DMS79 (cell line): ENCODE results near the gene ZFP90.

Experiments used
- DNase-seq: peaks from one replicate; lab custom pipeline; 2025; lab: John Stamatoyannopoulos, UW

ZFP90 gene

GRCh38 chr16:68590201-68590994, 51.3 kb downstream of the ZFP90 start:
- no peak for DNase-seq

DNA sequence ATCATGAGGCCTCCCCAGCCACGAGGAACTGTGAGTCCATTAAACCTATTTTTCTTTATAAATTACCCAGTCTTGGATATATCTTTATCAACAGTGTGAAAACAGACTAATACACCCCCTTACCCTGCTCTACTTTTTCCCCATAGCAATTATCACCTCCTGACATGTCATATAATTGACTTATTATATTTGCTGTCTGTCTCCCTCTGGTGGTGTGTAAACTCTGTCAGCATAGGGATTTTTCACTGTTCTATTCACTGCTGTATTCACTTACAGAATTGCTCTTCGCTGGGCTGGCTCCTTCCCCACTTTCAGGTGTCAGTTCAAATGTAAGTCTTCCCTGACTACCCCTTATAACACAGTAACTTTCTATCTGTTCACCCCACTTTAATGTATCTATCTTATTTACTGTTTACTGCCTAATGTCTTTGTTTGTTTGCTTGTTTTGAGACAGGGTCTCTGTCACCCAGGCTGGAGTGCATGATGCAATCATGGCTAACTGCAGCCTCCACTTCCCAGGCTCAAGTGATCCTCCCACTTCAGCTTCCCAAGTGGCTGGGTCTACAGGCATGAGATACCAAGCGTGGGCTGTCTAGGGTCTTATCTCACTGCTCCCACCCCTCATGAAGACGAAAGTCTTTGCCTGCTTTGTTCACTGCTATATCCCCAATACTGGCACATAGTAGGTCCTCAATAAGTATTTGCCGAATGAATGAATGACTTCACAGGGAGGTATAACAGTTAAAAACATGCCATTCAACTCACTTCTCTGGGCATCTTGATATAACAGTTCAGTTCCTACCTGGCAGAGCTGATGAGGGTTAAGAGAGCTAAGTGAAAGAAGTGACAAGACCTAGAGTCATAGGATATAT, 53.6 kb downstream of the ZFP90 start:
- no peak for DNase-seq

DNA sequence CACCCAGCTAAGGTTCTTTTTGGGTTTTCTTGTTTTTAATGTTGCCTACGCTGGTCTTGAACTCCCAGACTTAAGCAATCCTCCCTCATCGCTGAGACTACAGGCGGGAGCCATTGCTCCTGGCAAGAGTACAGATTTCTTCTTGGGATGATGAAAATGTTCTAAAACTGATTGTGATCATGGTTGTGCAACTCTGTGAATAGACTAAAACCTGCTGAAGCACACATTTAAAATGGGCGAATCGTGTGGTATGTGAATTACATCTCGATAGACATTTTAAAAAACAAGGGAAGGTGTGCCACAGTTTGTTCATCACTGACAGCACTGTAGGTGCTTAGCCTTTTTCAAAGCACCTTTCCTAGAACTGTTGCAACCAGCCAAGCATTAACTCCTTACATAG, 57.2 kb downstream of the ZFP90 start:
- no peak for DNase-seq

DNA sequence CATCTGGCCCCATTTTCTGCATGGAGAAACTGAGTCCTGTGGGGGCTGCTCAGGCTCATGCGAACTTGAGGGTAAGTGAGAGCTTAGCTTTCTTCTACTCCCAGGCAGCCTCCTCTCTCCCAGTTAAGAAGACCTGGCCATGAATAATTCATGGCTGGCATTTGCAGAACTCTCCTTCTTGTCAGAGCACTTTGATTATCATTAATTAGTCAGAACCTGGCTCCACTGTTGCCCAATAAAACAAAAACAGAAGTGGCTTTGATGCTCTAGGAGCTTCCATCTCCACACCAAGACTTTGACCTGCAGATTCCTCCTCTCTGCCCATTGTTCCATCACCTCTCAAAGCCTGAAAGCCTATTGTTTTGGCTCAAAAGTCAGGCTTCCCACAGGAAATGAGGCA, 60.5 kb downstream of the ZFP90 start:
- DNase-seq, result no peak

- no peak for DNase-seq
Measured at GRCh38 chr16:68605746-68606145, 66.7 kb downstream of the ZFP90 start.

DNA sequence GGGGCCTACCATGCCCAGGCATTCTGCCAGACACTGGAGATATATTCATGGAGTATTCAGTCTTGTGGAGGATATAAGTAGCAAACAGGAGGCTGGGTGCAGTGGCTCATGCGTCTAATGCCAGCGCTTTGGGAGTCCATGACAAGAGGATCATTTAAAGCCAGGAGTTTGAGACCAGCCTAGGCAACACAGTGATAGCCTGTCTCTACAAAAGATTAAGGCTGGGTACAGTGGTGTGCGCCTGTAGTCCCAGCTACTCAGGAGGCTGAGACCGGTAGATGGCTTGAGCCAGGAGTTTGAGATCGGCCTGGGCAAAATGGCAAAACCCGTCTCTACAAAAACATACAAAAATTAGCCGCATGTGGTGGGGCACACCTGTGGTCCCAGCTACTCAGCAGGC, 68.4 kb downstream of the ZFP90 start:
- DNase-seq, result no peak

DNA sequence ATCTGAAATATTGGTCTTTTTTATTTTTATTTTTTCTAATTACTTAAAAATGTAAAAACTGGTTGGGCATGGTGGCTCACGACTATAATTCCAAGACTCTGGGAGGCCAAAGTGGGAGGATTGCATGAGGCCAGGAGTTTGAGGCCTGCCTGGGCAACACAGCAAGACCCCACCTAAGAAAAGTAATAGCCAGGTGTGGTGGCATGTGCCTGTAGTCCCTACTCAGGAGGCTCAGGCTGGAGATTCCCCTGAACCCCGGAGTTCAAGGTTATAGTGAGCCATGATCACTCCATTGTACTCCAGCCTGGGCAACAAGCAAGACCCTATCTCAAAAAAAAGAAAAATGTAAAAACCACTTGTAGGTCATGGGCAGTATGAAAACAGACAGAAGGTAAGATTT, 69.2 kb downstream of the ZFP90 start:
- DNase-seq, result no peak

- DNase-seq, result no peak
Measured at GRCh38 chr16:68612996-68613395, 73.9 kb downstream of the ZFP90 start.

DNA sequence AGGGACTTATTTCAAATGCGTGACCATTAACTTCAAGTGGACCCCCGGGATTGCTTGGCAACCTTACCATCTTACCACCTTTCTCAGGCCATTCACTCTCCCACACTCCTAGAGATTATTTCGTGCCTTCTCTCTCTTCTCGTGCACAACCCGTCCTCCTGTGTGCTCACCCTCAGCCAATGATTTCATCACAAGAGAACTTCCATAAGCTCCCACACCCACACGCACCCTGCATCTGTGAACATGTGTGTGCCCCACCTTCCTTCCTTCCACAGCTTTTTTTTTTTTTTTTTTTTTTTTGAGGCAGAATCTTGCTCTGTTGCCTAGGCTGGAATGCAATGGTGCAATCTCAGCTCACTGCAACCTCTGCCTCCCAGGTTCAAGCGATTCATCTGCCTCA, 78.6 kb downstream of the ZFP90 start:
- no peak for DNase-seq
